OCI-LY3 (cell line): Measurements from ENCODE around the gene KCNK5.

Experiments
- EZH2phosphoT487 ChIP-seq: fragments of 200-600 bp; shearing (Covaris generic); IDR thresholded peaks from 2 replicates; pipeline ENCODE4 v1.6.1; 2018; ENCODE audit warnings: antibody characterized with exemption, mixed run types, low read depth
- TF ChIP-seq, protein P1 (sequence below): fragments of 200-600, 300-600 bp; sonication (generic); IDR thresholded peaks from 2 replicates; pipeline ENCODE4 v1.5.1; 2014; ENCODE audit warnings: antibody characterized with exemption, low read length, low read depth

DNA sequence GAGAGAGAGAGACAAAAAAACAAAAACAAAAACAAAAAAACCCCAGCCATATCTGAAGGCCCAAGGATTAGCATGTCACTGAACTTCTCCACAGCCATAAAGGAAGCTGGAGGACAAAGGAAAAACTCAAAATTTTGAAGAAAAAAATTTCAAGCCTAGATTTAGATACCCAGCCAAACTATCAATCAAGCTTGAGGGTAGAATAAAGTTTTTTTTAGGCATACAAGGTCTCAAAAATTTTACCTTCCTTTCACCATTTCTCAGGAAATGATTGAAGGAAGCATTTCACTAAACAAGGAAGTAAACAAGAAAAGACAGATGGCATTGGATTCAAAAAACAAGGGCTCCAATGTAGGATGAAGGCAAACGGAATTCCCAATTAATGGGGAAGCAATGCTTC lies 52.1 kb downstream of the KCNK5 start:
- TF ChIP-seq, protein P1, sequence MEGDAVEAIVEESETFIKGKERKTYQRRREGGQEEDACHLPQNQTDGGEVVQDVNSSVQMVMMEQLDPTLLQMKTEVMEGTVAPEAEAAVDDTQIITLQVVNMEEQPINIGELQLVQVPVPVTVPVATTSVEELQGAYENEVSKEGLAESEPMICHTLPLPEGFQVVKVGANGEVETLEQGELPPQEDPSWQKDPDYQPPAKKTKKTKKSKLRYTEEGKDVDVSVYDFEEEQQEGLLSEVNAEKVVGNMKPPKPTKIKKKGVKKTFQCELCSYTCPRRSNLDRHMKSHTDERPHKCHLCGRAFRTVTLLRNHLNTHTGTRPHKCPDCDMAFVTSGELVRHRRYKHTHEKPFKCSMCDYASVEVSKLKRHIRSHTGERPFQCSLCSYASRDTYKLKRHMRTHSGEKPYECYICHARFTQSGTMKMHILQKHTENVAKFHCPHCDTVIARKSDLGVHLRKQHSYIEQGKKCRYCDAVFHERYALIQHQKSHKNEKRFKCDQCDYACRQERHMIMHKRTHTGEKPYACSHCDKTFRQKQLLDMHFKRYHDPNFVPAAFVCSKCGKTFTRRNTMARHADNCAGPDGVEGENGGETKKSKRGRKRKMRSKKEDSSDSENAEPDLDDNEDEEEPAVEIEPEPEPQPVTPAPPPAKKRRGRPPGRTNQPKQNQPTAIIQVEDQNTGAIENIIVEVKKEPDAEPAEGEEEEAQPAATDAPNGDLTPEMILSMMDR = no peak
- no peak for TF ChIP-seq EZH2phosphoT487
